G401 (cell line): ENCODE measurements around the gene DDX41. TPM values are rescaled to one million over a fixed set of nuclear protein-coding genes. Genes with fewer than 3 reads are reported as not detected.
"Not testable (repeated sequence)": the region's sequence is repeated elsewhere in the genome, so short reads cannot be mapped to it uniquely, and the experiment has no call there.

Source experiments
- DNase-seq: peaks from one replicate; pipeline ENCODE4 v3.0.0-alpha.2; 2015; ENCODE audit warnings: low spot score
- in situ Hi-C: cut with HindIII; loops from 2 replicates; pipeline ENCODE4 v1.10.0; 2016; ENCODE audit warnings: low sequenced_read_pairs, mixed read lengths
- total RNA-seq: library from RNA; depleted of rRNA; stranded (reverse); fragments of >200 nt; shearing (Covaris generic); gene quantifications from 2 replicates; pipeline ENCODE4 v1.2.3, GENCODE V29; 2014; rRNA removed

DDX41 gene
- total RNA-seq = 96.6 and 166 TPM in 2 replicates

DNA sequence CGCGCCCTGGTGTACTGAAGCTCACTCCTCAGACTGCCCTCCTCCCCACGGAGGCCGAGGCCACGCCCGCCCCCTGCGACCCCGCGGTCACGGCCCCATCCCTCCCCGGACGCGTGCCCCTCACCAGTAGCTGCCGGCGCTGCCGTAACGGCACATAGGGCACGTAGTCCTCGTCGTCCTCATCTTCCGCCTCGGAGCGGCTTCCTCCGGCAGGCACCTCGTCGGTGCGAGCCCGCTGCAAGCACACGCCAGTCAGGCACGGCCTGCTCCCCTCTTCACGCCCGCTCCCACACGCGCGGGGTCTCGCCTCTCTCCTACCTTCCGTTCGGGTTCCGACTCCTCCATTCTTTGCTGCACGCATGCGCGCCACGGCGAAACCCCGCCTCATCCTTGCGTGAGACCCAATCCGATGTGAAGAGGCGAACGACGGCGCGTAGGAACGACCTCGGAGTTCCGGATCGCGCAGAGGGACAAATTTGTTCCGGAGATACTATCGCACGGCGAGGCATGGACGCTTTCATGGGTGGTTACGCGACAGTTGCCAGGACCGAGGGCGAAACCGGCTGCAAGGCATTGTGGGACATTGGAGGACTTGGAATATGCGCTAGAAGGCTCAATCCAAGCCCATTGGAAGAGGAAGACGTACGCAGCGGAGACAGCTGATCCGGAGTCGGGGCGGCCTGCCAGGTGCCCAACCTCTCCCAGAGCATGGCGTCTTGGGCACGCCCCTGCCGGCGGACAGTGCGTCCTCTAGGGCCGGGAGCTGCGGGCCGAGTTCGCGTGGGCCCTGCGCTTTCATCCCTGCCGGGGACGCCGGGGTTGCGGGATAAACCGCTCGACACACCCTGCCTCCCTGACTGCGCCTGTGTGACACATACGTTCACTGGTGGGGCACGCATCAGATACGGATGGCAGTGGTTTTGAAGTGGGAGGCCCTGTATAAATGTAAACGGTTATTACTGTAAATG is at the start of gene DDX41:
TSS of gene DDX41 (minus strand) at position 361 of the 968 bp plus-strand sequence. CDS start at position 345, 16 bp downstream.
- in situ Hi-C loops = no loop called here
- DNase-seq = peak; percentile 98

DNA sequence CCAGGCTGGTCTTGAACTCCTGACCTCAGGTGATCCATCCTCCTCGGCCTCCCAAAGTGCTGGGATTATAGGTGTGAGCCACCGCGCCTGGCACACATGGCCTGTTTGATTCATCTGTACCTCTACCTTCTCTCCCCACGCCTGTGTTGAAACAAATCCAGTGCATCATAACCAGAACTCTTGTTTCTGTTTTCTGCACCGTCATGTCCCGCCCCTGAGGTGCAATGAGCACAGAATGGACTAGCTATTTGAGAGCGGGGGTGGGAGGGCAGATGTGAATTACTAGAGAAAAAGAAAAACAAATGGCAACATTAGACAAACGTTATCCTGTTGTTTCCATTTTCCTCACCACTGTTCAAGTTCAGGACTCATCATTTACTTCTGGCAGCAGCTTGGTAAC is 48.3 kb upstream of the DDX41 start:
- DNase-seq = no peak
- in situ Hi-C loops = no loop called here

- in situ Hi-C loops, DNase-seq: not testable (repeated sequence)
These were observed 42.7 kb upstream of the DDX41 start for GRCh38 chr5:177559446-177559941.

GRCh38 chr5:177557796-177558195 is 41.0 kb upstream of the DDX41 start:
- DNase-seq = no peak
- in situ Hi-C loops = no loop called here

GRCh38 chr5:177557041-177557647 is 40.4 kb upstream of the DDX41 start:
- in situ Hi-C loops = no loop called here
- no peak for DNase-seq

GRCh38 chr5:177555665-177556064 is 38.9 kb upstream of the DDX41 start:
- DNase-seq = no peak
- in situ Hi-C loops = no loop called here

GRCh38 chr5:177555228-177555627 is 38.5 kb upstream of the DDX41 start:
- DNase-seq = no peak
- in situ Hi-C loops = no loop called here

DNA sequence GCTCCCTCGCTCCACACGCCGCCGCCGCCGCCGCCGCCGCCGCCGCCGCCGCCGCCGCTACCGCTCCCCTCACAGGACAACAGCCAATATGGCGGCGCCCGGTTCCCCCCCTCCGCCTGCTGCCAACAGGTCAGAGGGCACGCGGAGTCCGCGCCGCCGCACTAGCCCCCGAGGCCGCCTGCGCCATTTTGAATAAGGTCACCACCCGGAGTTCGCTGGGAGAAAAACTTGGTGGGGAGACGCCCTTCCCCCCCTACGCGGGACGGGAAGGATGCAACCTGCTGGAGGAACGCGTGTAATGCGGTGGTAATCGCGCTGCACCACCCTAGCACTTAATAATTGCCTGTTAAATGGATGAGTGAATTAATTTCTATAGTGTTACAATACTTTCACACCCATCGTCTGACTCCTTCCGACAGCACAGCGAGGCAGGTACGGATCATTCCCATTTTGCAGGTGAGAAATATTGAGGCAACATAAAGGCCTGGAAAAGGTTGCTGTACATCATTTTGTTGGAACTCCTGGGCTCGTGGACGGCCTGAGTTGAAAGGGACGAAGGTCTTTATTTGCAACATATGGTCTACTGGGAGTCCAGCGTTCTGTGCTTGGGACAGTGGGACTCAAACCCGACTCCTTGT is 37.8 kb upstream of the DDX41 start, which contains the start of gene FAM193B:
TSS of gene FAM193B (minus strand) at position 90 of the 638 bp plus-strand sequence. CDS start 105 bp downstream, outside the sequence.
- in situ Hi-C loops = no loop called here
- peak; percentile 90 for DNase-seq

- in situ Hi-C loops = no loop called here
- peak; percentile 32 for DNase-seq
These were observed 37.1 kb upstream of the DDX41 start for GRCh38 chr5:177553671-177554429.

DNA sequence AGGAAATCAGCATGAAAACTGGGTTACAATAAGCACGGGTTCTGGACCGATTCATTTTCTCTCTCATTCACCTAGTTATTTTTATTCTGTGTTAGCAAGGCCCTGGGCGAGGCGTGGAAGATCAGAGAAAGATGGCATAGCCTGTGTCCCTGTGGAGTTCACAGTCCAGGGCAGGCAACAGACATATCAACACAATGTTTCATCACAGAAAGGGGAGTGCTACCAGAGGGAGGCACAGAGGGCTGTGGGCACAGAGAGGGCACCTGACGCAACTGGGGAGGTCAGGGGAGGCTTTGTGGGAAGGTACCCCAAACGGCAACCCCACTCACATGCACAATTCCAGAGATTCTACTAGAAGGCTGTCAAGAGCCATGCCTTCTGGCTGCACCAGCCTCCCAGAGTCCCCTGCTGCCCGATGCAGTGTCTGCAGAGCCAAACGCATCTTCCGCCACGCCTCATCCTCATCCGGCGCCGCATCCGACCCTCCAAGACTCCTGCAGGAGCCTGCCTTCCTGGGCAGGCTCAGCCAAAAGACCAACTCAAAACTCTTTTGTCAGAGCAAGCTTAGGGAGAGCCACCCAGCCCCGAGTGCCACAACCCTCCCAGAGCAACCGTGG is 36.2 kb upstream of the DDX41 start:
- in situ Hi-C loops = no loop called here
- DNase-seq = no peak

DNA sequence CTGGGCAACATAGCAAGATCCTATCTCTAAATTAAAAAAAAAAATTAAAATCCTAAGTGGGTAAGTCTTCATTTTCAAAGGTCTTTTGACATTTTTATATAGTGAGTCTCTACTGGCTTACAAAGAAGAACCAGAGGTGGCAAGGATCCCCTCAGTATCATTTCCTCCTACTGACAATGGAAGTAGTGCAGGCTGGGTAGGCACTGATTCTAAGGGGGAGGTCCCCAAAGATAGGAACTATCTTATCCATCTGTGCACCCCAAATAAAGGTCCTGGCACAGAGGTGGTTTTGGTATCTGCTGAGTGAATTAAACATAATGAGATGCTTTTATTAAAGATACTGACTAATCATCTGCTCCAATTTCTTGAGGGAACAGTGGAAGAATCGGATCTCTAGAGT is 33.4 kb upstream of the DDX41 start:
- no peak for DNase-seq
- in situ Hi-C loops = no loop called here

DNA sequence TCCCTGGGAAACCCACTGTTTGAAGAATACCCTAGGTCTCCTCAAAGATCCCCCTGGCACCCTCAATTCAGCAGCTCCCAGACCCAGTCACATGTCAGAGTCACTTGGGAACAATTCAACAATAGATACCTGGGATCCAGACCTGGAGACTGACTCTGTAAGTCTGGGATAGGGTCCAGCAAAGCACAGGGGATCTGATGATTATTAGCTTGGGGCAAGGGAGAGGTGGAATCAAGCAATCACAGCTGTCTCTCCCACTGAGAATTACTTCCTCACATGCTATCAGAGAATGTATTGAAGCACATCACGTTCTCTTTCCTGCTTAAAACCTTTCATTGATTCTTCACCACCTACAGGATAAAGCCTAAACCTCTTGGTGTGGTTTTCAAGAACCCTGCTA is 31.7 kb upstream of the DDX41 start:
- no peak for DNase-seq
- in situ Hi-C loops = no loop called here

- DNase-seq = no peak
- in situ Hi-C loops = no loop called here
These were observed 31.0 kb upstream of the DDX41 start for GRCh38 chr5:177547736-177548135.

DNA sequence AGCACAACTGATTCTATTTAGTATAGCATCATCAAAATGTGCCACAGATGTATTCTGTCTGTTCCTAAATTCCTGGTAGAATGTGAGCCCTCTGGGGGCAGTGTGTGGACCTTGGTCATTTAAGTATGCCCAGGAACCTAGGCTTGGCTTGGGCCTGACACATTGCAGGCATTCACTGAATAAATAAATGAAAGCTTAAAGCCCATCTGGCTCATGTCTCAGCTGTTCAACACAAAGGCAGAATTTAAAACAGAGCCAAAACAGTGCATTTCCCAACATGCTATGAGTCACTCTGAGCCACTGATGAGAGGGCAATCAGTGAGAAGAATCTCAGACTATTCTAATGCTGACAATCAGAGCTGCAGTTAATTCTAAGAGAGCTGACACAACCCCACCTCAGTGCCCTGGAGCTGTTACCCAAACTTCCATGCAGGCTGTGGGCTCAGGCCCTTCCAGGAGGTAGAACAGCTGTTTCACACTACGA is 29.5 kb upstream of the DDX41 start:
- DNase-seq = no peak
- in situ Hi-C loops = no loop called here

GRCh38 chr5:177545487-177546257 is 28.9 kb upstream of the DDX41 start:
- DNase-seq = no peak
- in situ Hi-C loops = no loop called here

DNA sequence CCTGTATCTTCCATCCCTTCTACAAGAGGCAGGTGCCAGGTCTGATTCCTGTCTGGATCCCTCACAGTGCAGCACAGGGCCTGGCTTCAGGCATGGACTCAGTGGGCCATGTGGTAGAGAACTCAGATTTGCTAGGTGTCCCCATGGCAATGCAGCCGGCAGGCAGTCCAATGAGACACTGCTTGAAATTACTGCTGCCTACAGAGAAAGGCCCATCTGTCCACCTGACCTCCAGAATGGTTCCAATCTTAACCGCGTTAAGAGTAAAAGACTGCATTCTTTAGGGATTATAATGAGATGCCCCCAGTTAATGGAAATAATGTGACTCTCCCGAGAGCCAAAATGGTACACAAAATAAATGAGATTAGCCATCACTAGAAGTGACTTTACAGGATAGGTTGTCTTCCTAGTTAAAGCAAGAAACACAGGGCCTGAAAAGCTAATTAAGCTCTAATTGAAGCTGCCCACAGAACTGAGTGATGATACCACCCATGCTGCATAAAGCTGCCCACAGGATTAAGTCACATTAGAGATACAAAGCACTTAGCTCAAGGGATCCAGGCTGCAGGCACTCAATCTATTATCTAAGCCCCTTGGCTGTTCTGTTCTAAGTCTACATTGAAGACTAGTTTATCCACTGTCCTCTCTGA is 26.2 kb upstream of the DDX41 start:
- in situ Hi-C loops = no loop called here
- peak; percentile 69 for DNase-seq

GRCh38 chr5:177540438-177540837 is 23.7 kb upstream of the DDX41 start:
- no peak for DNase-seq
- in situ Hi-C loops = no loop called here
